ENCODE data around the gene GMEB2.
"Not testable (repeated sequence)": the region's sequence is repeated elsewhere in the genome, so short reads cannot be mapped to it uniquely, and the experiment has no call there.

The GMEB2 gene

DNA sequence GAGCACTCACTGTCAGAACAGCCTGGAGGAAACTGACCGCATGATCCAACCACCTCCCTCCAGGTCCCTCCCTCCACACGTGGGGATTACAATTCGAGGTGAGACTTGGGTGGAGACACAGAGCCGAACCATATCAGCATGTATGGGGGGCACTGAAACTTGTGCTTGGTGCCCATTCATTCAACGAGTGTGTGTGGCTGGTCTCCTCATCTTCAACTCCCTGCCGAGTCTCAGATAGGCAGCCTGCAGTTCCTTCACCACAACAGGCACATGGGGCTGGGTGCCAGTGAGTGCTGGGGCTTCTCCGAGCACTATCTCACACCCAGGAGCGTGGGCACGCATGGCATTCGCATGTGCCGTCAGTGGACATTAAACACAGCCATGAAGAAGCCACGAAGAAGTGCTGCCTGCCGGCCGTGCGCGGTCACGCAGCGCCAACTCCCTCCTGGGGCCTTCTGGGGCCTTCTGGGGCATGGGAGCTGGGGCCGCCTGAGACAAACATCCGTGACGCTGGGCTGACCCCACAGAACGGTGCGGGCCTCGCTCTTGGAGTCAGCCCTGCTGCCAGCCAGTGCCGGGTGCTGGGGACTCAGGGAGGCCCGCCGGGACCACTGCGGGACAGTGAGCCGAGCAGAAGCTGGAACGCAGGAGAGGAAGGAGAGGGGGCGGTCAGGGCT lies 30.5 kb upstream of the GMEB2 start:
- DNase-seq (ENCODE audit: low spot score), result no peak

DNA sequence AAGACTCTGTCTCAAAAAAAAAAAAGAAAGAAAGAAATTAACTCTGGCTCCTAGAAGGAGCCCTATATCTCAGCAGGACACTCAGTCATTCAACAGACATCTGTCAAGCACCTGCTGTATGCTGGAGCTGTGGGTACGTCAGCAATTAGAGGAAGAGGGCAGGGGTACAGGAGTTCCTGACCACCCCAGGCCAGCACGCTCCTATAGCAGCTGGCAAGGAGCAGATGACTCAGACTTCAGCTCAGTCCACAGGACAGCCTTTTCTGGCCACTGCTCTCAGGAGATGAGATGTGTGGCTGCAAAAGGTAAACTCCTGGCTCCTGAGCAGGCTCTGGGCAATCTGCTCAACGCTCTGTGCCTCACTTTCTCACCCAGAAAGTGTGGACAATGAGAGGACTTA lies 29.6 kb upstream of the GMEB2 start:
- DNase-seq (ENCODE audit: low spot score), result no peak

DNA sequence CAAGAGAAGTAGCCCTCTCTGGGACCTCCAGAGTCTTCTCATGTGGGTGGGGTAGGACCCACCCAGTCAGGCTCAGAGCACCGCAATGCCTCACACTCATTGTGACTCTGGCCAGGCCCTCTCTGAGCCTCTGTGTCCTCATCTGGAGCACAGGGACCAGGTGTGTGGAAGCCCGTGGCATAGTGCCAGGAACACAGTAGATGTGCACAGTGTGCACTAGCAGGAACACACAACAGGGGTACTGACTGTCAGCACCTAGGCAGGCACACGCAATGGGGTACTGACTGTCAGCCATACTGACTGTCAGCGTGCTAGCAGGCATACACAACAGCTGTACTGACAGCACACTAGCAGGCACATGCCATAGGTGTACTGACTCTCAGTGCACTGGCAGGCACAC lies 28.3 kb upstream of the GMEB2 start:
- no peak for DNase-seq (ENCODE audit: low spot score)

DNA sequence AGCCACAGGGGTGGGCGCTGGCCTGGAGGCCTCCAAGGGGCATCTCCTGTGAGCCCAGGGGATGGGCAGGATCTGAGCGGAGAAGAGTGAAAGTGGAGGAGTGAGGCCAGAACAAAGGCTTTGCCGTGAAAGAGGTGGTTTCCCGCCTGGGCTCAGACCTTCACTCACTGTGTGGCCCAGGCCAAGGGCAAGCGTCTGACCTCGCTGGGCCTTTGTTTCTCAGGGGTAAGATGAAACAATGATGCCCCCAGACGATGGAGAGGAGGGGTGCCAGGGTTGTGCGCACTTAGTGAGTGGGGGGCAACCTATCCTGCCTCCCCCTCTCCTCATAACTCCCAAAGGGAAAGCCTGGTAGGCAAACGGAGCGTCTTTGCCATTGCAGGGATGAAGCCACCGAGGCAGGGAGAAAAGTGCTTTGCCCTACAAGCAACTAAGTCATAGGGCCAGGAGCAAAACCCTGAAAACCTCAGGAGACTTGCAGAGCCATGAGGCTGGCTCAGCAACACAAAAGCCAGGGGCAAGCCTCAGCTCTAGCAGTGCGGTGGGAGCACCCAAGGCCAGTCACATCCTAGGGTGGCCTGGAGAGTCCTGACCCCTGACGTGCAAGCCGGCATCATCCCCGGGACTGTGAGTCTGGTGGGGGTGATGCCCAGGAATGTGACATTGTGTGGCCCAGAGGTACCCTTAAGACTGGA lies 27.2 kb upstream of the GMEB2 start:
- DNase-seq (ENCODE audit: low spot score), result no peak

DNA sequence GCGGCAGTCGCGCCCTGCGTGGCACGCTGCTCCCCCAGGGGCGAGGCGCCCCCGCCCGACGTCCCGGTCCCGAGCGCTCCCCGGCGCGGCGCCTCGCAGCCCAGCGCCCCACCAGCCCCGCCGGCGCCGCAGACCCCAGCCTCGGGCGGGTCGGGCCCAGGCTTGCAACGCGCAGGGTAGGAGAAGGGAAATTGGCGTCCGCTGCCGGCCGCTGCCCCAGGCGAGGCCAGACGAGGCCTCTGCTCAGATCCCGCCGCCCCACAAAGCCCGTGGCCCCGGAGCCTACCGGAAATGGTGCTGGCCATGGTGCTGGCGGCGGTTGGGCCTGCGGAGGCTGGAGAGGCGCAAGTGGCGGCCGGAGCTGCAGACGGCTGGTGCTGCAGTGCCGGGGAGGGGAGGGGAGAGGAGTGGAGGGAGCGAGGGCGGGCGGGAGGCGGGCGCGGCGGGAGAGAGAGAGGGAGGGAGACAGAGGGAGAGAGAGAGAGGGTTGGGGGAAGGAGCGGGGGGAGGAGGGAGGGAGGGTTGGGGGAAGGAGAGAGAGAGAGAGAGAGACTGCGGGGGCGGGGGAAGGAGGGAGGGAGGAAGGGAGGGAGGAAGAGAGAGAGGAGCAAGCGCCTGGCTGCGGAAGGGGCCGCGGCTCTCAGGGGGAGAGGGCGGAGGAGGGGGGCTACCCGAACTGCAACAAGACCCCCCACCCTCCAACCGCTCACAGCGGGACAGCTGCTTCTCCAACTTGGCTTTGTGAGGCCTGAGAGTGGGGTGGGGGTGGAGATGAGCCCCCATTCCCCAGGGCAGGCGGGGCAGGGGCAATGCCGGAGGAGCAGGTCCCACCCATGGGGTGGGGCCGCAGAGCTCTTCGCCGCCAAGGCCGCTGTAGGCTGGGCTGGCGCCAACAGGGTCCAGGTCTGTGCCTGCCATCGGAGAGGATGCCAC lies 26.4 kb upstream of the GMEB2 start, which contains the start of gene STMN3:
Gene STMN3 (minus strand): TSS at position 384 of the 933 bp plus-strand sequence. CDS start 79 bp downstream, at position 305.
- DNase-seq (ENCODE audit: low spot score), result peak; percentile 94

DNA sequence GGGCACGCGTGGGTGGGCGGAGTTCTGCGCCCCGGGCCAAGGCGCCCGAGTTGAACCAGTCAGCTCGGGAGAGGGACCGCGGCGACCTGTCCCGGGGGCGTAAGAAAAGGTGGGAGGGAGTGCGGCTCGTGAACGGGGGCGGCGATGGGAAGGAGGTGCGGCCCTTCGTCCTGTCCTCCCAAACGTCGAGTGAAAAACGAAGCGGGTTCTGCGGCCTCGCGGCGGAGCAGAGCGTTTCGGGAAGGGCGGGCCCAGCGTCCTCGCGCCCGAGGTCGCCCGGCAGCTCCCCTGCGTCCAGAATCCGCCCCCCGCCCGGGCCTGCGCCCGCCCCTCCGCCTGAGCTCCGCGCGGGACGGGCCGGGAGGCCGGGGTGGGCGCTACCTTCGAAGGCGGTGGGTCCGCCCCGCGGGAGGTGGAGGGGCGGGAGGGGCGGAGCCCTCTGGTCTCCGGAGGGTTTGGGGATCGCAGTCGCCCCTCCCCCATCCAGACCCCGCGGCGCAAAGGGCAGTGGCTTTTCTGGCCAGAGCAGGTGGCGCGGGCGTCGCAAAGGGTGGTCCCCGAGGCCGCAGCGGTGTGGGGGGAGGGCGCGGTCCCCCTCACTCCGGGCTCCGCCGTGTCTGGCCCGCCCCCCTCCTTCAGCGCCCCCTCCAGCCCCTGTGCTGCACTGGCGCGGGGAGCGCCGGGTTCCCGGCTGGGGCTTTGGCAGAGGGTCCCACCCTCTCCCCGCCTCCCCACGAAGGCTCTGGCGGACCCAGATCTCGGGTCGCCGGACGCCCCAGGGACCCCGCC lies 25.5 kb upstream of the GMEB2 start:
- DNase-seq (ENCODE audit: low spot score), result no peak

DNA sequence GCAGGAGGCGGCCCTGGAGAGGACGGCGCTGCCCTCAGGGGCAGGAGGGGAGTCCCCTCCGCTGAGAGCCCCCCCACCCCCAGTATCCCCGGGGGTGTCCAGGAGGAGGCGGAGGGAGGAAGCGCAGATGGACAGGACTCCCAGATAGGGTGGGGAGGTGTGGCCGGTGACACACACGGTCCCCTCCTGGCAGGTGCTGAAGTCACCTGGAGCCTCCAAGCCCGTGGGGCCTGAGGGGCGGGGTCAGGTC lies 25.0 kb upstream of the GMEB2 start:
- DNase-seq (ENCODE audit: low spot score), result no peak

DNA sequence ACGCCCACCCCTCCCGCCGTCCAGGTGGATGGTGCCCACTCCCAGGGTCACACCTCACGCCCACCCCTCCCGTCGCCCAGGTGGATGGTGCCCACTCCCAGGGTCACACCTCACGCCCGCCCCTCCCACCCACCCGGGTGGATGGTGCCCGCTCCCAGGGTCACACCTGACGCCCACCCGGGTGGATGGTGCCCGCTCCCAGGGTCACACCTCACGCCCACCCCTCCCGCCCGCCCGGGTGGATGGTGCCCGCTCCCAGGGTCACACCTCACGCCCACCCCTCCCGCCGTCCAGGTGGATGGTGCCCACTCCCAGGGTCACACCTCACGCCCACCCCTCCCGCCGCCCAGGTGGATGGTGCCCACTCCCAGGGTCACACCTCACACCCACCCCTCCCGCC lies 23.6 kb upstream of the GMEB2 start:
- DNase-seq (ENCODE audit: low spot score), result not testable (repeated sequence)

DNA sequence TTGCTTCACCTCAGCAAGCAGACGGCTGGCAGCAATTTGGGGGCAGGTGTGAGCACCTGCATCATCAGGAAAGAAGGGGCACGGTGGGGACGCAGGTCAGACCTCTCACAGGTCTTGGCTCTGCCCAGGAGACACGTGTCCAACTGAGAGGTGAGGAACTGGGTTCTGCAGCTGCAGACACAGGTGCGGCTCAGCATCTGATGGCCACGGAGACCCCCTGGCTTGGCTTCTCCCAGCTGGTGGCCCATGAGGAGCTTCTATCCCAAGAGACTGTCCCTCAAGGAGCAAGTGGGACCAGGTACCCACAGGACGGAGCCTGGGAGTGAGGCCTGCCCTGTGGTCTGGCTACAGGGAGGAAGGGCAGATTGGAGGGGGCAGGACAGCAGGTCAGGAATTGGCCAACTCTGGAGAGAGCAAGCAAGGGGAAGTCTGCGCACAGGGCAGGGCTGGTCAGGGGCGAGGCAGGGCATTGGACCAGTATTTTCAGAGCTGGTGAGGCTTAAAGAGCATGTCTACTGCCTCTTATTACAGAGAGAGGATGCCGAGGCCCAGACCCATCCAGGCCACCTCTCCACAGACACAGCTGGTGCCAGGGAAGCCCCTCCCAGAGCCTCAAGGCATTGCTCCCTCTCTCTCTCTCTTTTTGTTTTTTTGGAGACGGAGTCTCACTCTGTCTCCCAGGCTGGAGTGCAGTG lies 22.1 kb upstream of the GMEB2 start:
- no peak for DNase-seq (ENCODE audit: low spot score)

DNA sequence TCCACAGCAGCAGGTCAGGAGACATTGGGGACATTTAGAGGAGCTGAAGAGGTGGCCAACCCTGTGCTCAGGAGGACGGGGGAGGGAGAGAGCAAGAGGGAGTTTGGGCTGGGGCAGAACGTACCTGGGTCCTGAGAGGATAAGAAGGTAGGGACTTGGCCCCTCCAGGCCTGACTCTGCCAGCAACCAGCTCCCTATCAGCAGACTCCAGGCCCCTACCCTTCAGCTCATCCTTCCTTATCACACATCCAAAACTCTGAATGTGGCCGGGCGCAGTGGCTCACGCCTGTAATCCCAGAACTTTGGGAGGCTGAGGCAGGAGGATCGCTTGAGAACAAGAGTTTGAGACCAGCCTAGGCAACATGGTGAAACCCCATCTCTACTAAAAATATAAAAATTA lies 21.3 kb upstream of the GMEB2 start:
- no peak for DNase-seq (ENCODE audit: low spot score)

DNA sequence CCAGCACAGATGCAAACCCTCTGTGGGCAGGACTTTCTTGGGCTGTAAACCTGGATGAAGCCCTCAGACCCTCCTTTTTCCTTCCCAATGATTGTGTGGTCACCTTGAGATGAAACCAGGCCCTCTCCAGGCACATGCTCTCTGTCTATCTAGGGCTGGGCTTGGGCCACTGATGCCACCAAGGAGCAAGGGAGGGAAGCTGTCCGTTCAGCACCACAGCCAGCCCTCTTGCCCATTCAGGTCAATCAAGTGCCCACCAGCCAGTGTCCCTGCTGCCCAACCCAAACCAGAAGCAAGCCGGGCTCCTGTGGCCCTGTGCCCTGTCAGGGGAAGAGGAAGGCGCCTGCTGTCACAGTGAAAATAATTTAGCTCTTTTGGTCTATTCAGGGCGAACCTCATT lies 18.3 kb upstream of the GMEB2 start:
- no peak for DNase-seq (ENCODE audit: low spot score)

DNA sequence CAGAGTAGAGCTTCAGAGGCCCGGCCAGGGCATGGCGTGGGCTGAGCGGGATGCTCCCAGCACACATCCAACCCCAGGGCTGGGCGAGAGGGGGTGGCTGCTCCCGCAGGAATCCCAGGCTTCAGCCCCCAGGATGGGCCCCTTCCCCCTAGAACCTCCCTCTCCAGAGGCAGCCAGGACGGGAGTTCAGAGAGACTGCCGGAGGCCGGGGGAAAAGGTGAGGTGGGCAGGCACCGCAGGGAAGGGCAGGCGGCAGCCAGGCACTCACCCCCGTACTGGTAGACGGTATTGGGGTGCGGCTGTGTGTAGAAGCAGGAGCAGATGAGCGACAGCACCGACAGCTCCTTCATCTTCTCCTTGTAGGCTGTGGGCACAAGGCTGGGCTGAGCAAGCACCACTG lies 17.0 kb upstream of the GMEB2 start:
- no peak for DNase-seq (ENCODE audit: low spot score)

DNA sequence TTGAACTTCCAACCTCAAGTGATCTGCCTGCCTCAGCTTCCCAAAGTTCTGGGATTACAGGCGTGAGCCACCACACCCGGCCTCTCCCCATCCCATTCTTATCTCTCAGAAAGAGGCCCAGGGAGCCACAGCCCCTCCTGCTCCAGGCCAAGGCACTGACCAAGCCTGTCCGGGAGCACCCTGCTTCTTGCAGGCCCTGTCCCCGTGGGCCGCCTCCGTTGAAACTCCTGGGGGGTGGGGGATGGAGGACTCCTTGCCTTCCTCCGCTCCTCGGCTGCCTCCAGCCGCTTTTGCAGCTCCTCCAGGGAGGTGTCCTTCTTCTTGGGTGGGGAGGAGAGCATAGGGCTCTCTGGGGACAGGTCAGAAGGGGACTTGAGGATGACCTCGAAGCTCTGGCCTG lies 16.6 kb upstream of the GMEB2 start:
- no peak for DNase-seq (ENCODE audit: low spot score)

DNA sequence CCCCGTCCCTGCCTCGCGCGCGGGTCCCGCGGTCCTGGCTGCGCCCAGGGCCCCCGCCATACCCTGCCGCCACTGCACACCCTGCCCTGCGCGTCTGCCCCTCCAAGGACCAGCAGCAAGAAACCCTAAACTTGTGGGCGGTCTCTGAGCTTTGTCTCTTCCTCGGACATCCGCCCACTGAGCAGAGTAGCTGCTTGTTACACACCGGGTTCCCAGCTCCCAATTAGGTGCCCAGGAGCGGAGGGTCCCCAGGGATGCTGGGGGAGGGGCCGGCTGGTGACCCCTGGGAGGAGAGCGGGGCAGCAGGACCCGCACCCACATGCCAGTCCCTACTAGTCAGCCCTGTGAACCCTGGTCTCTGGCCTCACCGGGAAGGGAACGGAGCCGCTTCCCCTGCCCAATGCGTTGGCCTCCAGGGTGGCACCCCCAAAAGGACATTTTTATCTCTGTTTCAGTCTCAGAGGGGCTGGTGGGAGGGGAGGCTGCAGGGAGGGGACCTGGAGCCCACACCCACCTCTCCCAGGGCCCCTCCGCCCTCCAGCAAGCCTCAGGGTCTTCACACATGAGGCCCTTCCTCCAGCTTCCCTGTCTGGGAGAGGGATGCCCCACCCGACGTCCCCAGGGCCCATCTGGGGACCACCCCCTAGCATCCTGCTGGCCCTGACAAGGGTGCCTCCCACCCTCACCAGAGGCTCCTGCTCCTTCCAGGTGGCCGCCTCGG lies 15.8 kb upstream of the GMEB2 start:
- no peak for DNase-seq (ENCODE audit: low spot score)

DNA sequence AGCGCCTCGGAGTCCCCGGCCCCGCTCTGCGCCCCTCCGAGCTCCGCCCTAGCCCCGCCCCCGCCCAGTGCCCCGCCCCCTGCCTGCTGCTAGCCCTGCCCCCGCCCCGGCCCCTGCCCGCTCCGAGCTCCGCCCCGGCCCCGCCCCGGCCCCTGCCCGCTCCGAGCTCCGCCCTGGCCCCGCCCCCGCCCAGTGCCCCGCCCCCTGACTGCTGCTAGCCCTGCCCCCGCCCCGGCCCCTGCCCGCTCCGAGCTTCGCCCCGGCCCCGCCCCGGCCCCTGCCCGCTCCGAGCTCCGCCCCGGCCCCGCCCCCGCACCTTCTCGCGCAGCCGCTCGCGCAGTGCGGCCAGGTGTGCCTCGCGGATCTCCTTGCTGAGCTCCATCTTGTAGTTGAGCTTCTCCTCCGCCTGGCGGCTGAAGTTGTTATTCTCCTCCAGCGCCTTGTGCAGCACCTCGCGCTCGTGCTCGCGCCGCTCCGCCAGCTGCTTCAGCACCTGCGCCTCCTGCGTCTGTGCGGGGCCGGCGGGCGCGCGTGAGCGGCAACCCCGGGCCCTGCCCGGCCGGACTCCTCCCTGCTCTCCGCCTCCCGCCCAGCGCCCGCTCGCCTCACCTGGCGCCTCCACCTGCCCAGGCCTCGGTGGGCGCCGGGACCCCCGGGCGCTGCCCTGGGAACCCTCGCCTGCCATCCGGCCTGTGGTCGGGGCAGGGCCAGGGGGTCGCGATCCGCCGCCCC lies 15.1 kb upstream of the GMEB2 start:
- DNase-seq (ENCODE audit: low spot score), result peak; percentile 94

DNA sequence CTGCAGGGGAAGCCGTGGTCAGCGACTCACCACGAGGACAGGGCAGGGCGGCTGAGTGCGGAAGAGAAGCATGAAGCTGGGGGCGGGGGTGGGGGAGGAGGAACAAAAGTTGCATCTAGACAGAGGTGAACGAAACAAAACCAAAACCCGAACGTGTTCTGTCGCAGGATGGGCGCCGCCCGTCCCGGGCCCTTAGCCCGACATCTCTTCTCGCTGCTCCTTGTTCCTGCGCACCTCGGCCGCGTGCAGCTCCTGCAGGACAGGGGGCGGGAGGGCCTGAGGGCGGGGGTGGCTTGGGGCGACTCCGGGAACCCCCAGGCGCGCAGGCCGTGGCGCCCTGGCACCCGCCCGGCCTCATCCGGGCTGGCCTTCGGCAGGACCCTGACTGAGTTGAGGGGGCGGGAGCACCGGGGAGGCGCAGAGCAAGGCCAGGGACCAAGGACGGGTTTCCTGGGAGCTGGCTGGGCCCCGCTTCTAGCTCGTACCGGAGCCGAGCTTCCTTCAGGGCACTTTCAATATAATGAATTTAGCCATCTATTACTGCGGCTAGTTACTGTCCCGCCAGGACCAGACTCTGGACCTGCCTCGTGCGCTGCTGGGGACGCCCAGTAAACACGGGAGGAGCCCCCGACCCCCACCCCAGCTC lies 14.4 kb upstream of the GMEB2 start:
- no peak for DNase-seq (ENCODE audit: low spot score)

DNA sequence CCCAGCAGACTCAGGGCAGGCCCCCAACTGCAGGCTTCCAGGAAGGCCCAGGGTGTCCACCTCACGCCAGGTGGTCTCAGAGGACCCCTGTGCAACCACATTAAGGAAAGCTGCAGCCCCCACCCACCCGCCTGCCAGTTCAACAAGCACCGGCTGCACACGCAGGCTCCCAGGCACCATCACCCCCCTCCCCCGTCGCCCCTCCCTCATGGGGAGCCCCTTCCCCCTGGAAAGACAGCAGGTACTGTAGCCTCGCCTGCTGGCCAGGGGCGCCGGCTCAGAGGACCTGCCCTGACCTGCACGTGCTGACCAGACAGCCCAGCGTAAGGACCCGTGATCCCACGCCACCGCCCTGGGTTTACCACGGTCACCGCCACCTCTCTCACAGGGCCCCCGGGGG lies 13.8 kb upstream of the GMEB2 start:
- not testable (repeated sequence) for DNase-seq (ENCODE audit: low spot score)

DNA sequence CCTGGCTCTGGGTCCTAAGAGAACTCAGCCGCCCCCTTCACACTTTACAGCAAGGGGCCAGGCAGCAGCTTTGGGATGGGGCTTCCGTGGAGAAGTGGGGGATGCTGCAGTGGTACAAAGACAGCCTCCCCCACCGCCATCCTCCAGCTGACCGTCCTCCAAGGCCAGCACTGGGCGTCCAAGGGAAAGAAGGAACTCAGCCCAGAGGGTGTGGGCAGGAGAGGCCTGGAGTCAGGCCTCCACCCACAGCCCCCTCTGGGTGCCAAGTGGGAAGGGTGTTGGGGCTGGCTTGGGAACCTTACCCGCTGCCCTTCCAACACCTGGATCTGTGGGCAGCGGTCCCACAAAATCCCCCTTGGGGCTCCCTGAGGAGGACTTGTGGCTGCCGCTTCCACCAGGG lies 13.2 kb upstream of the GMEB2 start:
- no peak for DNase-seq (ENCODE audit: low spot score)

DNA sequence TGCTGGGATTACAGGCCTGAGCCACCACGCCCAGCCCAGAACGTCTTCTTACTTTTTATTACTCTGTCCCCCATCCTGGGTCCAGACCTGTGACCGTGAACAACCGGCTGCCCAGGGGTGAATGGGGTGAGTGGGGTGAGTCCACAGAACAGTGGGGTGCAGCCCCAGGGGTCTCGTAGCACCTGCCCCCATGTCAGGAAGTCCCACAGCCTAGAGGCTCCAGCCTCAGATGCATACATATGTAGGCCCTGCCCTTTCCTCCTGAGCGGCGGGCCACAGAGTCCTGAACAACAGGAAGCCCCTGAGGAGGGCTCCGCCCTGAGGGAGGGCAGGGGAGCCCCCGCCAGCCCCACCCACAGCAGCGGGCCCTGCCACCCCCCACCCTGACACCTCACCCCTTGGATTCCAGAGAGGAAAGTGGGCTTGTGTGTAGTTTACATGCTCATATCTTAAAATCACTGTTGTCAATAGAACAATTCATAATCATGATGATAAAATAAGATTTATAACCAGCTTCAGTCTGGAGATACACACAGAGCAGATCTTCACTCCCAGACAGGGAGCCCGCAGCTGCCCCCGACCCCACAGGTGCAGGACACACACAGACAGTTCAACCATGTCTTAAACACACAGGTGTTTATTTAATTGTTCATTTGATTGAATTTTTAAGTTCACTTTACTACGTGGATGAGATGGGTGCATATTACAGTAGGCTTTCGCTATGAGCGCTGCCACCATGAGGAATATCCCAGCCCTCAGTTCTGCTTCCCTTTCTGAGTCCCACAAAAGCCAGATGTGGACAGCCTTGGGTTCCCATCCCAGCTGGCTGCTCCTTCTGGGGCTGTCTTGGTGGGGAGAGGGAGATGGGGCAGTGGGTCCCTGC lies 12.4 kb upstream of the GMEB2 start:
- DNase-seq (ENCODE audit: low spot score), result no peak
